Kidney tubule cell (primary cell): ENCODE results near the gene PPFIA4.
"Not testable (repeated sequence)": the region's sequence is repeated elsewhere in the genome, so short reads cannot be mapped to it uniquely, and the experiment has no call there.

ENCODE experiments used
- DNase-seq: peaks from one replicate; pipeline ENCODE4 v3.0.0-alpha.2; 2018; ENCODE audit warnings: low spot score

The PPFIA4 gene

GRCh38 chr1:203017061-203017460 lies 9.2 kb upstream of the PPFIA4 start:
- no peak for DNase-seq

DNA sequence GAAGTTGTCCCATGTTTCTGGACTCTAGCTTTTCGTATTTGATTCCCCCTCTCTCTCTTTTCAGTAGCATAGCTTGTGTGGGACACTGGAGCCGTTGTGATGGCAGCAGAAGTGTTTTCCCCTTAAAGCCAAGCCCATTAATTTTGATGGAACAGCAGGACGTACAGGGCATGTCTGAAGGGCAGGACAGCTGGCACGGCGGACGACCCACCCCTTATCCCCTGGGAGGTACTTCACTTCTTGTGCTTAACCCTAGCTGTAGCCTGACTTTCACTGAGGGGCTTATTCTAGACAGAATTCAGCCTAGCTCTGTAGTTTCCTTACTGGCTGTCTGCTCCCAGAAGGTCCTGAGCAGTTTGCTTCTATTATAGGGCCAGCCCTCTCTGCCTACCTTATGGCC lies 8.6 kb upstream of the PPFIA4 start:
- no peak for DNase-seq

DNA sequence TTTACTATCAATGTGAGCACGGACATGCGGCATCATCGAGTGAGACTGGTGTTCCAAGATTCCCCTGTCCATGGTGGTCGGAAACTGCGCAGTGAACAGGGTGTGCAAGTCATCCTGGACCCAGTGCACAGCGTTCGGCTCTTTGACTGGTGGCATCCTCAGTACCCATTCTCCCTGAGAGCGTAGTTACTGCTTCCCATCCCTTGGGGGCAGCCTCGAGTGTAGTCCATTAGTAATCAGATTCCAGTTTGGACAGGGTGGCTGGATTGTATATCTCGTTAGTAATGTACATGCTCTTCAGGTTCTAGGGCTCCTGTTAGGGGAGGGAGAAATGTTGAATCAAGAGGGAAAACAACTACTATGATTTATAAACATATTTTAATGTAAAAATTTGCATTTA lies 3.4 kb upstream of the PPFIA4 start:
- not testable (repeated sequence) for DNase-seq

- no peak for DNase-seq
Observed at GRCh38 chr1:203025686-203026030, 633 bp upstream of the PPFIA4 start.

- no peak for DNase-seq
Observed at GRCh38 chr1:203026666-203027663, 674 bp downstream of the PPFIA4 start.

DNA sequence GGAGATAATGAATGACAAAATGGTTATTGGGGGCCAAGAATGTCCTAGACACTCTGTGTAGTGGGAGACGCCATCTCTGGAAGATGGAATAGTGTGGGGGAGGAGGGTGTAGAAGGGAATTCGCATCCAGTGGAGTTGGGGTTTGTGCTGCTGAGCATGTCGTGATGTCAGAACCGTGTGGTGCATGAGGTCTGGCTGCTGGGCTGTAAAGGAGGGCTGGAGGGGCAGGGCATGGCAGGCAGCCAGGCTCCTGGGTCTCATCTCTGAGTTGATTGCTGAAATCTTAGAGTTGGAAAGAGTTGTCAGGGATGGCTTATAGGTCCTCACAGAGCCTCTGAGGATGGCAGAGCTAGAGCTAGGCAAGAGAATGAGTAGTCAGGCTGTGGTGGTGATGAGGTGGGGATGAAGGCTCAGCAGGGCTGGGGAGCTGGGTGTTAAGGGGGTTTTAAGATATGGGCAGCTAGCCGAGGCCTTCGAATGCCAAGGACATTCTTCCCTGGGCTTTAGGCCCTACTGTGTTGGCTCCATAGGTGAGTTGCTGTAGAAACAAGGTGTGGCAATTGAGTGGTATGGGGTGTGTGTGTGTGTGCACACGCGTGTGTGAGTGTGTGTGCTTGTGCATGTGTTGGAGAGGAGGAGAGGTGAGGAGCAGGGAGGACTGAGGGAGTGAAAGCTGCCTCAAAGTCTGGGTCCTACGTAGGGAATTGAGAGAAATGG lies 1.9 kb downstream of the PPFIA4 start:
- DNase-seq, result no peak

DNA sequence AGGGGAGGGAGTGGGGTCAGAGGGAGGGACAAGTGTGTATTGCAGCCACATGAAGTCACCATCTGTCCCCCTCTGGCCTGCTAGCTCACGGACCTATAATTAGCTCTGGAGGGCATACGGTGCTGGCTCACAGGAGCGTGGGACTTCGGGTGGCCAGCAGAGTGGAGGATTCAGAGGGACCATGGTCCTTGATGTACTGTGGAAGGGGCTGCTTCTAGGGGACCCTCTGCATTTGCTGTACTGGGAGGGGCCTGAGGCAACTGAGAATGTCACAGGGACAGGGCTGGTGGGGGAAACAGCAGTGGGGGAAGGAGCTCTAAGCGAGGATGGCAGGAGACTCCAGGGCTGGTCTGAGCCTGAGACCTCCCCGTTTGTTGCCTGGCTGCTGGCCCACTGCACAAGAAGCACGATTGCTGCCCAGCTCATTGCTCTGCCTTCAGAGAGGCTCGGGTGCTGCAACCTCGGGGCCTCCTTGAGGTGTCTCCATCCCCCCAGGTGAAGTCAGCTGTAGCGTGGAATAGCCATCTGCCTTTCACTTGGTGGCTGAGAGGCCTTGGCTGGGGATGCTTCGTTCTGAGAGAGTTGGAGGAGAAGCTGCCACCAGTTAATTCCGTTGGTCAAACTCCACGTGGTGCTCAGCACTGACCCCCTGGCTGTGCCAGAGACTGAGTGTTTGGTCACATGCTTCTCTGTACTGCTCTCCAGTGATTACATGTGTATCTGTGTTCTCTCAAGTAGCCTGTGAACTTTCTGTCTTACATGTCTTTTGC lies 2.7 kb downstream of the PPFIA4 start:
- no peak for DNase-seq

DNA sequence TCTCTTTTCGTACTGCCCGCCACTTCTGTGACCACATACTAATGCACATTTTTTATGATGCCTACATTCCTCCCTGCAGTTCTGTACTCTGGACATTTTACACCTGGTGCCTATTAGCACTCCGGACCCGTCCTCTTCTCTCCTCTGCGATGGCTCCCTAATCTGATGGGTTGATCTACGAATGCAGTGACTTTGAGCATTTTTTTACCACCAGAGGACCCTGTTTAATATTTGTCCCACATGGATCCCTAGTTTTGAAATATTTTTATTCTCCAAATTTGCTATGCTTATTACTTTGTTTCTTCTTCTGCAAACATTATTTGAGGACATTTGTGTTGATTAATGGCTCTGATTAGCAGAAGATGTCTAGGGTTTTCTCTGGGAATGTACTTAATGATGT lies 5.2 kb downstream of the PPFIA4 start:
- DNase-seq, result no peak

DNA sequence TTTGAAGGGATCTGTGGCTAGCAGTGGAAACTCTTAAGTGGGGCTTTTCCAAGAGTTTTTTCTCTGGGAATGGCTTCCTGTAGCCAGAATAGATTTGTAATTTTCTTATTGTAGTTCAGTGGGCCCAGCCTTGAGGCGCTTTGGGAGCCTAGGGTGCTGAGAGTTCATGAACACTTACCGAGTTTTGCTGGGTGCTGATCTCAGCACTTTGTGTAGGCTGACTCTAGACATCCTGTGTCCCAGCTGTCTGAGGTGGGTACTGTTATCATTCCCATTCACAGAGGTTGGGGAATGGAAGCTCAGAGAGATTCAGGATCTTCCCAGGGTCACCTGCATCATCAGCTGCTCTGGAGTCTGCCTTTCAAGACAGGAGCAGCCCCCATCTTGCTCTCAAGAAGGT lies 7.0 kb downstream of the PPFIA4 start:
- DNase-seq, result no peak

DNA sequence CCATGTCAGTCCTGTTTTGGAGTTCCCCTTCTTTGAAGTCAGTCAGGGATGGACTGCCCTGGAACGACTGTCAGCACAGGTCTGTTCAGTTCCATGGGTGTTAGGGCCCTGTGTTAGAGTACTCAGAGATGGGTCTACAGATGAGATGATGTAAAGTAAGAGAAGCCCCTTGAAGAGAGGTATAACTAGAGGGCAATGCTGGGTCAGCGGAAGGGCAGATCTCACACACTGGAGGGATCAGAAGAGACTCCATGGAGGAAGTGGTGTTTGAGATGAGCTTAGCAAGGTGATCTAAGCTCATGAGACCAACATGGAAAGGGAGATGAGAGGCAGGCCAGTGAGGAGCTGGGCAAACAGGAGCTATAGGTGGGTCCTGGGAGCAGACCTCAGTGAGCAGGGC lies 7.6 kb downstream of the PPFIA4 start:
- no peak for DNase-seq

DNA sequence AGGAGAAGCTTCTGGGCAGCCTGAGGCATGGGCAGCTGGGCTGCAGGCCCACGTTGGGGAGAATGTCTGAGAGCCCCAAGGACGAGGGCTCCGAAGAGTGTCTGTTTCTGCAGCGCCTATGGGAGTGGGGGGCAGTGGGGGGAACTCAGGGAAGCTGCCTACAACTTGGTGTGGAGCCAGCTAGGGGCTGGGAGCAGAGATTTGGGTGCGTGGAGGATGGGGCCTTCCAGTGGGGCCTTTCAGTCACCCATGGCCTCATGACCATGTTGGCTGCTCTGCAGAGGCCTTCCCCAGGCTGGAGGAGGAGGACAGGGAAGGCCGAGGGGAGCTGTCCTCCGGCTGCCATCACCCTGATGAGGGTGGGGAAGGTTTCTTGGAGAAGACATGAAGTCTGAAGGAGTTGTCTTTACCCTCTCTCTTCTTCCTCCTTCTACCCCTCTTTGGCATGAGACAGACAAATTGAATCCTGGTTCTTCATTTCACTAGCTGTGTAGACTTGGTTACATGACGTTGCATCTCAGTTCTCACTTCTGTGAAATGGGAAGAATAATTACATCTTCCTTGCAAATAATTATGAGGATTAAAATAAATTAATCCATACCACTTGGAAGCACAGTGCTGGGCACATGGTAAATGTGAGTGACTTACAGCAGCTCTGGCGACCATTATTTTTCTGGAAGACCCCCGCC lies 8.3 kb downstream of the PPFIA4 start:
- no peak for DNase-seq

DNA sequence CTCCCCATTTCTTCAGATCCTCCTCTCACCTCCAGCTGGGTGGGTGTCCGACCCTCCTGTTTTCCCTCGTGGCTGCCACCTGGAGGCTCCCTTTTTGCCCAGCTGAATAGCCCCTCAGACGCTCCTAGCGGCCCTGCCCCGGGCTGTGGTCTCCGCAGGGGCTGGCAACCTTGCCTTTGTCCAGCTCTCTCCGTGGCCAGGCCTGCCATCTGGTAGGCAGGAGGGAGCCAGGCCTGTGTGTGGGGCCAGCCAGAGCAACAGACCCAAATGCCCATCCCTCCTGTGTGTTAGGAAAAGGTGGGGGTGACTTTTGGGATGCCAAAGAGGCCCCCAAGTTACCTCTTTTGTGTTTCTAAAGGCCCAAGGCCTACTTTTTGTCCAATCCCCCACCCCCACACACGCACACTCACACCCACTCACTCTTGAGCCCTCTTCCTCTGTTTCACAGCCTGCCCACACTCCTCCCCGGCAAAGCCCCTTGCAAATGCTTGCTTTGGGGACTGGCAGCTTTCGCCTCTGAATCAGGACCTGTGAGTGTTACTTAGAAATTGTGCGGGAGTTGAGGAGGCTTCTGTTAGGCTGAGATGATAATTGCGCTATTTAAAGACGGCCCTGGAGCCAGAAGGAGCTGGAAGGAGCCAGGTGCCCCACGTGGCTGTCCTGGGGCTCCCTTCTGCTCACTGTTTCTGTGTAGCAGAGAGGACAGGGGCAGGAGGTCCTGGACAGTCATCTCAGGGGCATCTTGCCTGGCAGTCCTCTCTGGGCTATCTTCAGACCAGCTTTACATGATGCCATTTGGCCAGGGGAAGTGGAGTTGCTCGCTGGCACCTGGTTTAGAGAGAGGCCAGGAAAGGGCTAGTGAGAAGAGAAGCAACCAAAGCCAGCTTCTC lies 9.1 kb downstream of the PPFIA4 start:
- no peak for DNase-seq

- peak; percentile 46 for DNase-seq
Observed at GRCh38 chr1:203036135-203036534, 9.8 kb downstream of the PPFIA4 start.

DNA sequence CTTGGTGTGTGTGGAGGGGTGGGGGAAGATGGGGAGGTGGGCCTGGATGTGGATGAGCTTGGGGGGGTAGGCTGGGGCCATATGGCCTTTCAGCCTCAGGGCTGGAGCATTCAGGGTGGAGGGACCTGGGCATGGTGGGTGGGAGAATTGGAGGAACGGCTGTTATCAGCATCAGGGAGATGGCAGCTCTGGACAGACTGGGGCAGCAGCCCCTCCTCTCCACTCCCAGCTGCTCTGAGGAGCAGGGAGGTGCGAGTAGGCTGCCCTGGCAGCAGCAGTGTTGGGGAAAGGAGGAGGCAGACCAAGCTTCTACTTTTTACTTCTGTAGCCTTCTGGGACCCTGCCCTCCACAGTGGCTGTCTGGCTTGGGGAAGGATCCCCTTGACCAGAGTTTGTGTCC lies 10.2 kb downstream of the PPFIA4 start:
- DNase-seq, result no peak

GRCh38 chr1:203037509-203038190 lies 11.4 kb downstream of the PPFIA4 start:
- DNase-seq, result no peak

GRCh38 chr1:203038217-203038741 lies 12.0 kb downstream of the PPFIA4 start:
- DNase-seq, result peak; percentile 96

DNA sequence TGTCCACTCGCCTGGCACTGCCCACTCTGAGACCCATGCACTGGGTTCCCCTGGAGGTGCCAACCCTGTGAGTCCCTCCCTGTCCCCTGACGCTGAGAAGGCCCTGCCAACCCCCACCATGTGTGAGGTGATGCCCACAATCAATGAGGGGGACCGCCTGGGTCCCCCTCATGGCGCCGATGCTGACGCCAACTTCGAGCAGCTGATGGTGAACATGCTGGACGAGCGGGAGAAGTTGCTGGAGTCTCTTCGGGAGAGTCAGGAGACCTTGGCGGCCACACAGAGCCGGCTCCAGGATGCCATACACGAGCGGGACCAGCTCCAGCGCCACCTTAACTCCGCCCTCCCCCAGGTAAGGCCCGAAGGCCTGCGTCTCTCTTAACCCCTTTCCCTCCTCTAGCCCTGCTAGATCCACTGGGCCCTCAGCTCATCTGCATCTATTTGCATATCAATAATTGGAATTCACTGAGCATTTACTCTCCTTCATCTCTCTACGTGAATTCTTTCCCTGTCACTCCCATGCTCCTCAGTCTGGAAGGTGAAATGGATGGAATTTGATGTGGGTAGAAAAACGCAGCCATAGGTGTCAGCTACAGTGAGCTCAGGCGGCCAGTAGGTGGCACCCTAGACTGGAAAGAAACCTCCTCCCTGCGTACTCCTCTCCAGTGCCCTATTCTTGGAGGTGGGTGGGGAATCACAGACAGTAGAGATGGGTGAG lies 12.8 kb downstream of the PPFIA4 start:
- DNase-seq, result peak; percentile 70

- no peak for DNase-seq
Observed at GRCh38 chr1:203039609-203040512, 13.6 kb downstream of the PPFIA4 start.
